Measurements from ENCODE around the gene TLE7. TPM values are rescaled to one million over a fixed set of nuclear protein-coding genes. Genes with fewer than 3 reads are reported as not detected.

The TLE7 gene
- total RNA-seq, 1 experiment from 2014 or later = not detected

GRCh38 chr16:71428385-71428784 is 13.5 kb downstream of the TLE7 start:
- H3K79me1 ChIP-seq (ENCODE audit: insufficient read depth, low read depth, low read length, poor library complexity, severe bottlenecking) = no peaks in the 10 kb centered on the region
- no peak overlapping the region for H3K4ac ChIP-seq (ENCODE audit: low read depth, low read length)
- H3K18ac ChIP-seq (ENCODE audit: insufficient read length, low read depth, low read length) = no peak overlapping the region
- no peaks in the 10 kb centered on the region for H3K27me3 ChIP-seq (ENCODE audit: insufficient read depth, low read length)
- H4K20me1 ChIP-seq (ENCODE audit: control insufficient read depth, insufficient read depth, insufficient read length) = no peaks in the 10 kb centered on the region
- no peaks in the 10 kb centered on the region for H3K23me2 ChIP-seq (ENCODE audit: insufficient read length, low read depth, low read length, poor library complexity, severe bottlenecking)
- Mint-ChIP-seq H3K4me1 (peaks cover 15 to 19% of the 10 kb centered on the region in 2 experiments), H3K27me3 (ENCODE audit: low read depth) (peaks cover 57% of the 10 kb centered on the region), H3K4me3 (no peak overlapping the region), H3K9me3 (peaks cover 0 to 4% of the 10 kb centered on the region in 2 experiments; a peak in 2 of 5 replicates), H3K27ac (no peak overlapping the region), H3K36me3 (ENCODE audit: insufficient read depth in 1 of 3, low read depth in 3 of 3) (peaks cover 0 to 2% (median 0%) of the 10 kb centered on the region in 3 experiments; a peak in 1 of 7 replicates)
- no peak overlapping the region for H2BK5ac ChIP-seq (ENCODE audit: insufficient read length, low read length)
- H2BK20ac ChIP-seq (ENCODE audit: low read depth, low read length, poor library complexity, severe bottlenecking) = no peak overlapping the region
- no peak for TF ChIP-seq CTCF (conservative IDR thresholded peaks at IDR 0.05)
- H2BK12ac ChIP-seq (ENCODE audit: insufficient read length, low read depth, low read length) = no peak overlapping the region
- no peak overlapping the region for H2BK15ac ChIP-seq (ENCODE audit: low read depth, low read length)
- H3K4me2 ChIP-seq (ENCODE audit: insufficient read depth, insufficient read length, low read length) = no peak overlapping the region
- H3K9ac ChIP-seq (ENCODE audit: extremely low read depth, insufficient read length, low read length) = no peak overlapping the region
- H2BK120ac ChIP-seq (ENCODE audit: low read depth, low read length, poor library complexity, severe bottlenecking) = no peak overlapping the region
- no peak overlapping the region for H3K23ac ChIP-seq (ENCODE audit: insufficient read length, low read depth, low read length)
- no peak overlapping the region for H3T11ph ChIP-seq (ENCODE audit: low read length)
- H4K91ac ChIP-seq (ENCODE audit: insufficient read length, low read depth, low read length) = no peak overlapping the region
- no peak overlapping the region for H3K14ac ChIP-seq (ENCODE audit: insufficient read depth, low read length)
- DNase-seq = no peak
- no peak overlapping the region for H4K5ac ChIP-seq (ENCODE audit: insufficient read length, low read depth, low read length)
- H4K8ac ChIP-seq (replicated peaks; ENCODE audit: insufficient read length, low read depth, low read length) = no peak overlapping the region
- no peak overlapping the region for H3K56ac ChIP-seq (ENCODE audit: insufficient read length, low read depth, low read length)
- no peak overlapping the region for H2AK5ac ChIP-seq (ENCODE audit: insufficient read length, low read length)
- H3K79me2 ChIP-seq (ENCODE audit: insufficient read depth, low read length) = no peaks in the 10 kb centered on the region
- no peak overlapping the region for H2AFZ ChIP-seq (ENCODE audit: low read length)
- no peak overlapping the region for H3K27ac ChIP-seq (ENCODE audit: insufficient read length, low read depth, low read length)
- H3K4me1 ChIP-seq (ENCODE audit: insufficient read depth, low read length) = no peaks in the 10 kb centered on the region
- H3K9me3 ChIP-seq (ENCODE audit: control insufficient read depth, low read depth, low read length) = no peaks in the 10 kb centered on the region
